ENCODE results near the gene KIF5A.
A peak's percentile ranks its signal among the peaks of the same experiment; 100 is the strongest.
"Not testable (repeated sequence)": the region's sequence is repeated elsewhere in the genome, so short reads cannot be mapped to it uniquely, and the experiment has no call there.

Gene KIF5A

GRCh38 chr12:57586128-57586527, 36.3 kb downstream of the KIF5A start:
- no peak overlapping the region for H3K27ac ChIP-seq (ENCODE audit: insufficient read depth in 1 of 2, low read depth in 1 of 2, low read length in 2 of 2, poor library complexity in 1 of 2, severe bottlenecking in 2 of 2)
- 100% methylated on average over 2 of the region's 3 CpGs for WGBS (ENCODE audit: insufficient coverage)
- H3K4me1 ChIP-seq (ENCODE audit: control extremely low read depth in 1 of 4, control insufficient read depth in 4 of 4, insufficient read depth in 4 of 4, low read length in 3 of 4), result peaks cover 5 to 11% (median 7%) of the 10 kb centered on the region in 4 experiments
- ChIA-PET CTCF (interaction anchor here (1.2 to 7.7 kb wide), 8 partner anchors 10 to 52 kb away, joined by 3 to 121 read pairs (median 26); no protein-coding TSS in a partner anchor), POLR2A (interaction anchor here (0.6 kb wide), 1 partner anchor 1172 kb away, joined by 6 read pairs; no protein-coding TSS in a partner anchor)
- DNase-seq, result no peak
- no peak overlapping the region for H3K4me3 ChIP-seq (ENCODE audit: control insufficient read depth in 1 of 7, extremely low read depth in 1 of 7, insufficient read depth in 4 of 7, low read depth in 2 of 7, low read length in 6 of 7)
- no peaks in the 10 kb centered on the region for H3K9me3 ChIP-seq (ENCODE audit: control extremely low read depth in 1 of 5, control insufficient read depth in 4 of 5, insufficient read depth in 2 of 5, low read depth in 1 of 5, low read length in 4 of 5)
- H3K27me3 ChIP-seq (replicated peaks in 2 of 5; ENCODE audit: control insufficient read depth in 4 of 5, insufficient read depth in 5 of 5, low read length in 4 of 5), result peaks cover 0 to 24% (median 5%) of the 10 kb centered on the region in 5 experiments
- peaks cover 0 to 2% (median 0%) of the 10 kb centered on the region in 4 experiments for H3K36me3 ChIP-seq (ENCODE audit: control insufficient read depth in 4 of 4, insufficient read depth in 4 of 4, low read length in 3 of 4)

- Histone ChIP-seq H3K36me3 (ENCODE audit: control insufficient read depth in 4 of 4, insufficient read depth in 4 of 4, low read length in 3 of 4) (no peaks in the 10 kb centered on the region), H3K27ac (ENCODE audit: insufficient read depth in 1 of 2, low read depth in 1 of 2, low read length in 2 of 2, poor library complexity in 1 of 2, severe bottlenecking in 2 of 2) (no peak overlapping the region), H3K9me3 (ENCODE audit: control extremely low read depth in 1 of 5, control insufficient read depth in 4 of 5, insufficient read depth in 2 of 5, low read depth in 1 of 5, low read length in 4 of 5) (no peaks in the 10 kb centered on the region), H3K4me1 (ENCODE audit: control extremely low read depth in 1 of 4, control insufficient read depth in 4 of 4, insufficient read depth in 4 of 4, low read length in 3 of 4) (peaks cover 5 to 19% (median 14%) of the 10 kb centered on the region in 4 experiments), H3K4me3 (ENCODE audit: control insufficient read depth in 1 of 7, extremely low read depth in 1 of 7, insufficient read depth in 4 of 7, low read depth in 2 of 7, low read length in 6 of 7) (no peak overlapping the region), H3K27me3 (replicated peaks in 2 of 5; ENCODE audit: control insufficient read depth in 4 of 5, insufficient read depth in 5 of 5, low read length in 4 of 5) (peaks cover 0 to 24% (median 5%) of the 10 kb centered on the region in 5 experiments)
- WGBS (ENCODE audit: insufficient coverage), result 90% methylated on average over 3 of the region's 3 CpGs
- DNase-seq, result no peak
- ChIA-PET CTCF (interaction anchor here (7.7 kb wide), 1 partner anchor 36 kb away, joined by 121 read pairs; no protein-coding TSS in a partner anchor), POLR2A (interaction anchor here (0.6 kb wide), 1 partner anchor 1172 kb away, joined by 6 read pairs; no protein-coding TSS in a partner anchor)
These were observed 37.1 kb downstream of the KIF5A start for GRCh38 chr12:57586832-57587429.

- H3K9me3 ChIP-seq (ENCODE audit: control extremely low read depth in 1 of 5, control insufficient read depth in 4 of 5, insufficient read depth in 2 of 5, low read depth in 1 of 5, low read length in 4 of 5); H3K4me3 ChIP-seq (ENCODE audit: control insufficient read depth in 1 of 7, extremely low read depth in 1 of 7, insufficient read depth in 4 of 7, low read depth in 2 of 7, low read length in 6 of 7); POLR2A ChIA-PET; H3K27ac ChIP-seq (ENCODE audit: insufficient read depth in 1 of 2, low read depth in 1 of 2, low read length in 2 of 2, poor library complexity in 1 of 2, severe bottlenecking in 2 of 2); H3K36me3 ChIP-seq (ENCODE audit: control insufficient read depth in 4 of 4, insufficient read depth in 4 of 4, low read length in 3 of 4); DNase-seq: not testable (repeated sequence)
- WGBS (ENCODE audit: insufficient coverage), result 97% methylated on average over 14 of the region's 15 CpGs
- H3K27me3 ChIP-seq (replicated peaks in 2 of 5; ENCODE audit: control insufficient read depth in 4 of 5, insufficient read depth in 5 of 5, low read length in 4 of 5), result peaks cover 0 to 17% (median 4%) of the 10 kb centered on the region in 5 experiments
- H3K4me1 ChIP-seq (ENCODE audit: control extremely low read depth in 1 of 4, control insufficient read depth in 4 of 4, insufficient read depth in 4 of 4, low read length in 3 of 4), result peaks cover 5 to 22% (median 14%) of the 10 kb centered on the region in 4 experiments
- CTCF ChIA-PET, result interaction anchor here (1.1 to 2.5 kb wide), 4 partner anchors 14 to 128 kb away, joined by 3 to 6 read pairs (median 3); no protein-coding TSS in a partner anchor
These were observed 39.2 kb downstream of the KIF5A start for GRCh38 chr12:57588951-57589610.

- H3K27me3 ChIP-seq (replicated peaks in 2 of 5; ENCODE audit: control insufficient read depth in 4 of 5, insufficient read depth in 5 of 5, low read length in 4 of 5), result peaks cover 0 to 8% (median 4%) of the 10 kb centered on the region in 5 experiments
- peaks cover 5 to 22% (median 14%) of the 10 kb centered on the region in 4 experiments for H3K4me1 ChIP-seq (ENCODE audit: control extremely low read depth in 1 of 4, control insufficient read depth in 4 of 4, insufficient read depth in 4 of 4, low read length in 3 of 4)
- H3K4me3 ChIP-seq (ENCODE audit: control insufficient read depth in 1 of 7, extremely low read depth in 1 of 7, insufficient read depth in 4 of 7, low read depth in 2 of 7, low read length in 6 of 7), result peak overlapping the region; percentile 64 to 91 (median 84)
- WGBS (ENCODE audit: insufficient coverage), result no CpG with 5 or more reads among the region's 2 CpGs
- peak overlapping the region in 1 of 2 experiments; percentile 66 for H3K27ac ChIP-seq (ENCODE audit: insufficient read depth in 1 of 2, low read depth in 1 of 2, low read length in 2 of 2, poor library complexity in 1 of 2, severe bottlenecking in 2 of 2)
- no peaks in the 10 kb centered on the region for H3K9me3 ChIP-seq (ENCODE audit: control extremely low read depth in 1 of 5, control insufficient read depth in 4 of 5, insufficient read depth in 2 of 5, low read depth in 1 of 5, low read length in 4 of 5)
- DNase-seq, result no peak
- POLR2A ChIA-PET, result no interaction called here
- CTCF ChIA-PET, result interaction anchor here (0.6 to 2.9 kb wide), 6 partner anchors 10 to 1678 kb away, joined by 3 to 10 read pairs (median 3); no protein-coding TSS in a partner anchor
- H3K36me3 ChIP-seq (ENCODE audit: control insufficient read depth in 4 of 4, insufficient read depth in 4 of 4, low read length in 3 of 4), result peaks cover 0 to 5% (median 2%) of the 10 kb centered on the region in 4 experiments
These were observed 40.6 kb downstream of the KIF5A start for GRCh38 chr12:57590479-57590863.

- no peaks in the 10 kb centered on the region for H3K9me3 ChIP-seq (ENCODE audit: control extremely low read depth in 1 of 5, control insufficient read depth in 4 of 5, insufficient read depth in 2 of 5, low read depth in 1 of 5, low read length in 4 of 5)
- peaks cover 5 to 22% (median 14%) of the 10 kb centered on the region in 4 experiments for H3K4me1 ChIP-seq (ENCODE audit: control extremely low read depth in 1 of 4, control insufficient read depth in 4 of 4, insufficient read depth in 4 of 4, low read length in 3 of 4)
- POLR2A ChIA-PET, result no interaction called here
- peak within 1 kb of the TSS; percentile 64 to 91 (median 84) for H3K4me3 ChIP-seq (ENCODE audit: control insufficient read depth in 1 of 7, extremely low read depth in 1 of 7, insufficient read depth in 4 of 7, low read depth in 2 of 7, low read length in 6 of 7)
- under 1% methylated on average over 61 of the region's 69 CpGs for WGBS (ENCODE audit: insufficient coverage)
- peaks cover 4 to 11% (median 6%) of the 10 kb centered on the region in 4 experiments for H3K36me3 ChIP-seq (ENCODE audit: control insufficient read depth in 4 of 4, insufficient read depth in 4 of 4, low read length in 3 of 4)
- peaks cover 0 to 6% (median 4%) of the 10 kb centered on the region in 5 experiments for H3K27me3 ChIP-seq (replicated peaks in 2 of 5; ENCODE audit: control insufficient read depth in 4 of 5, insufficient read depth in 5 of 5, low read length in 4 of 5)
- DNase-seq, result peak; percentile 36 to 53 (median 42)
- H3K27ac ChIP-seq (ENCODE audit: insufficient read depth in 1 of 2, low read depth in 1 of 2, low read length in 2 of 2, poor library complexity in 1 of 2, severe bottlenecking in 2 of 2), result peak within 1 kb of the TSS in 1 of 2 experiments; percentile 66
- CTCF ChIA-PET, result interaction anchor here (0.6 to 3.7 kb wide), 8 partner anchors 8 to 1679 kb away, joined by 3 to 37 read pairs (median 3); no protein-coding TSS in a partner anchor
These were observed 41.3 kb downstream of the KIF5A start, which contains the start of gene PIP4K2C for GRCh38 chr12:57590864-57591781. Gene PIP4K2C, plus strand, starts transcription at chr12:57591192. Its CDS starts 98 bp downstream, at chr12:57591290.

- DNase-seq, result no peak
- Histone ChIP-seq H3K27ac (ENCODE audit: insufficient read depth in 1 of 2, low read depth in 1 of 2, low read length in 2 of 2, poor library complexity in 1 of 2, severe bottlenecking in 2 of 2) (peak overlapping the region in 1 of 2 experiments; percentile 66), H3K27me3 (replicated peaks in 2 of 5; ENCODE audit: control insufficient read depth in 4 of 5, insufficient read depth in 5 of 5, low read length in 4 of 5) (peaks cover 0 to 6% (median 4%) of the 10 kb centered on the region in 5 experiments), H3K9me3 (ENCODE audit: control extremely low read depth in 1 of 5, control insufficient read depth in 4 of 5, insufficient read depth in 2 of 5, low read depth in 1 of 5, low read length in 4 of 5) (no peaks in the 10 kb centered on the region), H3K4me3 (ENCODE audit: control insufficient read depth in 1 of 7, extremely low read depth in 1 of 7, insufficient read depth in 4 of 7, low read depth in 2 of 7, low read length in 6 of 7) (peak overlapping the region; percentile 64 to 91 (median 84)), H3K36me3 (ENCODE audit: control insufficient read depth in 4 of 4, insufficient read depth in 4 of 4, low read length in 3 of 4) (peaks cover 4 to 18% (median 8%) of the 10 kb centered on the region in 4 experiments), H3K4me1 (ENCODE audit: control extremely low read depth in 1 of 4, control insufficient read depth in 4 of 4, insufficient read depth in 4 of 4, low read length in 3 of 4) (peaks cover 5 to 22% (median 14%) of the 10 kb centered on the region in 4 experiments)
- CTCF ChIA-PET, result interaction anchor here (1.0 to 3.7 kb wide), 8 partner anchors 9 to 165 kb away, joined by 3 to 37 read pairs (median 6); no protein-coding TSS in a partner anchor
- POLR2A ChIA-PET, result no interaction called here
- WGBS (ENCODE audit: insufficient coverage), result 91% methylated on average over 7 of the region's 10 CpGs
These were observed 42.0 kb downstream of the KIF5A start for GRCh38 chr12:57591782-57592325.

Measured in common myeloid progenitor, CD34-positive (primary cell).